WTC11 (cell line): ENCODE data around the gene FNIP2.
"Not testable (repeated sequence)": the region's sequence is repeated elsewhere in the genome, so short reads cannot be mapped to it uniquely, and the experiment has no call there.

Source experiments
- FOXJ3 ChIP-seq: sonication (generic); formaldehyde crosslinking; IDR thresholded peaks from 2 replicates; pipeline ENCODE4 v1.9.0; 2021; ENCODE audit warnings: missing genetic modification reagents, mild to moderate bottlenecking, borderline replicate concordance
- SP1 ChIP-seq: sonication (generic); formaldehyde crosslinking; conservative IDR thresholded peaks from 2 replicates; pipeline ENCODE4 v1.8.1; 2022; ENCODE audit warnings: missing genetic modification reagents

DNA sequence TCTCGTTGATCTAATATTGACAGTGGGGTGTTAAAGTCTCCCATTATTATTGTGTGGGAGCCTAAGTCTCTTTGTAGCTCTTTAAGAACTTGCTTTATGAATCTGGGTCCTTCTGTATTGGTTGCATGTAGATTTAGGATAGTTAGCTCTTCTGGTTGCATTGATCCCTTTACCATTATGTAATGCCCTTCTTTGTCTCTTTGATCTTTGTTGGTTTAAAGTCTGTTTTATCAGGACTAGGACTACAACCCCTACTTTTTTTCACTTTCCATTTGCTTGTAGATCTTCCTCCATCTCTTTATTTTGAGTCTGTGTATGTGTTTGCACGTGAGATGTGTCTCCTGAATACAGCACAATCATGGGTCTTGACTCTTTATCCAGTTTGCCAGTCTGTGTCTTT lies 131.6 kb downstream of the FNIP2 start:
- not testable (repeated sequence) for TF ChIP-seq SP1, FOXJ3 (CRISPR knock-in tag)
